ENCODE measurements around the gene LRMDA.
"Not testable (repeated sequence)": the region's sequence is repeated elsewhere in the genome, so short reads cannot be mapped to it uniquely, and the experiment has no call there.

LRMDA gene

DNA sequence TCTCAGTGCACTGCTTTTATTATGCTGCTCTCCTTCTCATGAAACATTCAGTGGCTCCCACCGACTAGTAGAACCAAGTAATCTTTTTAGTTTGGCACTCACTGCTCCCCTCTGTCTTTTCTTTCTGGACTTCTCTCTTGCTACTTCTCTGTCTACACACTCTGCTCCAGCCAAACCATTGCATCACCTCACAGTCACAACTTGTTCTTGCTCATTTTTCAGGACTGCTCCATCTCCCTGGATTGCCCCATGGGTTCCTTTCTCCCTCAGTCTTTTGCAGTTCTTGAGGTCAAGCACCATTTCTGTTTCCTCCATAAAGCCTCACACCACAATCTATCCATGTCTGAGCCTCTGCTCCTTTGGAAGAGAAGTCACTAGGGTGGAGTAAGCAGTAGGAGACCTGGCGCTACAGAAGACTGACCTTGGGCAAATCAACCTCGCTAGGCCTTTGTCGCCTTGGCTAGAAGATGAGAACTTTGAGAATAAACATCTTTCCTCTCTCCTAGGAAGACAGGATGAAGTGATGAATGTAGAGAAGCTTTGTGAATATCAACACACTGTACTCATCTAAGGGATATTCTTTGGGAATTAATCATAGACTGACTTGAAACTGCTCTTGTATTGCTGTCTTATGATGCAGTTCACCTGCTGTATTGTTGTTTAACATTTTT lies 186.2 kb downstream of the LRMDA start:
- DNase-seq: no peak

DNA sequence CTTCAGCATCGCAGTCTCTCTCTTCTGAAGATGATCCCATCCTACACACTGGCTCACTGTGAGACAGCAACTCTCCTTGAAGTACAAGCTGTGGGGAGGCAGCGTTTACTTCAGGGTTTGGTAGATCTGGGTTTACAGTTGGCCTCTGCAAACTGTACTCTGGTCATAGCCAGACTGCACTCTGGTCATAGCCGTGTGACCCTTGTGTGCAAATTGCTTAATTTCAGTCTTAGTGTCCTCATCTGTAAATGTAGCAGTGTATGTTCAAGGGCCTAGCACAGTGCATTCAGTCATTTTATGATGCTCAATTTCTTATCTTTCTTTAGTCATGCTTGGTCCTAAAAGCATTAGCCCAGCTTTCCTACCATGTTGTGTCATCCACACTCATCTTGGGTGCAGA lies 188.2 kb downstream of the LRMDA start:
- no peak for DNase-seq

DNA sequence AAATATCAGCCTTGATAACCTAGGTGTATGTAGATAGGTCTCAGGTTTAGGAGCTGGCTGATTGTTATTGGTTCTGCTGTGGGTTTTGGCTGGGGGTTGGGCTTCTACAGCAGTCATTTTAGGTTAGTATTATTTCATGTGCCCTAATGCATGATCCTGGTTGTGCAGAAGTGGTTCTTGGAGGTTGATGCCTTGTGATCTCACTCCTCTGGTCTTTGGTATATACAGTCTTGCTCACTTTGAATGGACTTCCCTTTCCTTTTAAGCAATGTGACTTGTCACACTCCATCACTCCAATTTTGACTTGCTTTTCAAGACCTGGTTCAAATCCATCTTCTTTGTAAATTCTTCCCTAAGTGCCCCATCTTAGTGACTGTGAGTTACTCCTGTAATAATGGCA lies 188.9 kb downstream of the LRMDA start:
- DNase-seq: no peak

DNA sequence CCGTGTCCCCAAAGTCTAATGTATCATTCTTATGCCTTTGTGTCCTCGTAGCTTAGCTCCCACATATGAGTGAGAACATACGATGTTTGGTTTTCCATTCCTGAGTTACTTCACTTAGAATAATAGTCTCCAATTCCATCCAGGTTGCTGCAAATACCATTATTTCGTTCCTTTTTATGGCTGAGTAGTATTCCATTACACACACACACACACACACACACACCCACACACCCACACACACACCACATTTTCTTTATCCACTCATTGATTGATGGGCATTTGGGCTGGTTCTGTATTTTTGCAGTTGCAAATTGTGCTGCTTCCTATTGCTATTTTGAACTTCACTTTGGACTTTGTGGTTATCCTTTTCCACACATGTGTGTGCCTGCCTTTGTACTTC lies 189.6 kb downstream of the LRMDA start:
- DNase-seq: not testable (repeated sequence)

DNA sequence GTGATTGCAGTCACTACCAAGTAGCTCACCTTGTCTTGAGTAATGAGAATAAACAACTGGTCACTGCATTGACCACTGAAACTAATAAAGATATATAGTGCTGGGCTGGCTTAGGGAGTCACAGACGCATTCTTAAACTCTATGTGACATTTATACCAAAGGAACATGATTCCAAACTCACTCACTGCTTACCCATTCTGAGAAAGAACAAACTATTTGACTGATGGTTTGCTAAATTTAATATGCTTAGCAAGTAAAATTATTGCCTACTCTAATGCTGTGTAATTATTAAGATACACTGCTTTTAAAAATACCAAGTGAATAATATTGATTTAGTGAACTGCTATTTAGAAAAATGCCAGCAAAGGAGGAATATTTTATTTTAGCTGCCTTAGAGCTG lies 191.1 kb downstream of the LRMDA start:
- DNase-seq: no peak

DNA sequence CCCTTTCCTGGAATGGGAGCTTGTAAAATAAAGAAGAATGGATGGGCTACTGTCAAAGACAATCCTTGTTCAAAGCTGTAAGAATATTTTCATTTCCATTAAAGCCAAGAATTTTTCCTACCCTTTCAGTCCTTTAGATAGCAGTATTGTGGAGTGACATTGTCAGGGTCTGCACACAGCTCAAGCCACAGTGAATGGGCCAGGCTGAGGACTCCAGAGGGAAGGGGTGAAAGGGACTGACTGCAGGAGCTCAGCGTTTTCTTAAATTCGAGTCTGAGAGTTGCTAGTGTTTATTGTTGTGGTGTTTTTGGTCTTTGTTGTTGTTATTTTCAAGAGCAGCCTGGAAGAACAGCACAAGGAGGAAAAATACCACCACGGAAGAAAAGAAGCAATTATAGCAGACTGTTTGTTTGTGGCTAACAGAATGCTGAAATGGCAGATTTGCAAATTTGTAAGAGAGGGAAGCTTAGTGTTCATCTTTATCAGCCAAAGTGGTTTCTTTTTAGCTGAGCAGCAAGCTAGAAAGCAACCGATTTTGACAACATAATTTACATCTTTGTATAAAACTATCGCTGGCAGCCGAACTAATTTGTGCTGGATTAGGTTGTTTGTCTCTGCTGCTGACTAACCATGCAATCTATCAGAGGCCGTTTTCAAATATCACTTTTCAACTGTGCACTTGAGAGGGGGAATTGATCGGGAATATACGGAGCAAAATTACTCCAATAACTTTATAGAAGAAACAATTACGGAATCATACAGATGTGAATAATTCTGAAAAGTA lies 192.1 kb downstream of the LRMDA start:
- DNase-seq: no peak

DNA sequence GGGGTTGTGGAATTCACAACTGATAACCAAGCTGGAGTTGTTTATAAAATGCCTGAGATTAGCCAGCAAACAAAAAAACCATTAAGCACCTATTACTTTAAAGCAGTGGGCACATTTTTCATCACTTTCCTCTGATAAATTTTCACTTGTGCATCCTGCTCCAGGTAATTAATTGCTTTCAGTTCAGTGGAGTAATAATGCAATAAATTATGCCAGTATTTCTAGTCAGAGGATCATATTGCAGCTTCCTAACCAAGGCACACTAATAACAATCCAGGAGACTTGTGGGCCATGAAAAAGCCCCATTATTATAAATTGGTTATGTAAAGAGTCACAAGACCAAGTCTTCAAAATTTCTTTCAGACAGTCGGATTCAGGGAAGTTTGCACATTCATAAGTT lies 193.2 kb downstream of the LRMDA start:
- DNase-seq: no peak

DNA sequence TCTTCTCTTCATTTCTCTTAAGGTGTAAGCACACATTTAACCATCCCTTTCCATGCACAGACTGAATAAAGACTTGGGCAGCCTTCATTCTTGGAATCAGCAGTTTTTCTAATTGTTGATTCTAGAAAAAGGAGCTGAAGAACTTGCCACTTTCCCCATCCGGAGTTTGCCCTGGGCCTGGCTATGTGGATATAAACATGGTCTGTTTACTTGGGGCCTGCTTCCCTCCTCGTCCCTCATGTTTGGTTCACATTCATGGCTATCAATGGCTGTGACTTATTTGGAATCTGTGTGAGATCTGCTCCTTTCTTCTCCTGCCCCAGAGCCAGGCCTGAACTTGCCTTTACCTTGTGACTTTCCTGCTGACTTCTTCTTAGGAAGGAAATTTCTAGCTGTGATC lies 199.3 kb downstream of the LRMDA start:
- DNase-seq: no peak

DNA sequence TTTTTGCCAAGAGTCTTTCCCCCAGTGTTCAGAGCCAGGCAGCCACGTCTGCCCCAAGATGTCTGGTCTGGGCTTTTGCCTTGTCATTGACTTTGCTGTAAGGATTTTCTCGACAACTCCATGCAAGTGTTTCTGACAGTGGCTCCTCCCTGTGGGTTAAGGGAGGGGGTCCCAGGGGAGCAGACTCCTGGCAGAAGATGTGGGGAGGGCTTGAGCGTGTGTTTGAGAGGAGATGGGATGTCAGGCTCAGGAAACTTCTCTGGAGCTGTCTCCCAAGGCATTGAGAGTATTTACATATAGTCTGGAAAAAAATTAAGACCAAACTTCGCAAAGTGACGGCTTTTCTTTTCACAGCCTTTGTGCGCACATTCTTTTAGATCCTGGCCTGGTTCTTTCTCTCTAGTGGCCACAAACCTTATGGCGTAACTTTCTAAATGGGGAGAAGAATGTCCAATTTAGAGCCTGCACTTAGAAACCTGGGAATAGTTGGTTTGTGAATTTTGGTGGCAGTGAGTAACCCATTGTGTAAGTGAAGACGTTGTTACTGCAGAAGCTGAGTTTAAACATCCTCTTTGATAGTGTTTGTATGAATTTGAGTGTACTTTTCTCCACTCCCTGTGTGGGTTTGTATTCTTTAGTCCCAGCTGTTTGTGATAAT lies 201.5 kb downstream of the LRMDA start:
- DNase-seq: no peak

DNA sequence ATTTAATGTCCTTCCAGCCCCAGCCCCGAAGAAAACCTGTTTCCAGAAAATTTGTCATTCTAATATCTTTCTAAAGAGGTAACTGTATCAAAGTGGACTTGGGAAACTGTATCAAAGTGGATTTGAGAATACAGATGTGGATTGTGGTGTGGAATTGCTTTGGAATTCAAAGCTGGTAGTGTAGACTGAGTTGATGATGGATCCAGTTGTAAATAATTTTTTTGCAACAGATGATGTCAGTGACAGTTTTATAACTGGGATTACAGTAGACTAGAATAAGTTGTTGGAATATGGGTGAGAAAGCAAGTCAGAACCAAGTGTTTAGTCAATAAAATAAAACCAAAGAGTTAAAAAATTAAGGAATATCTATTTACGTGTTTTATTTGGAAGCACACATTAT lies 202.1 kb downstream of the LRMDA start:
- DNase-seq: no peak

DNA sequence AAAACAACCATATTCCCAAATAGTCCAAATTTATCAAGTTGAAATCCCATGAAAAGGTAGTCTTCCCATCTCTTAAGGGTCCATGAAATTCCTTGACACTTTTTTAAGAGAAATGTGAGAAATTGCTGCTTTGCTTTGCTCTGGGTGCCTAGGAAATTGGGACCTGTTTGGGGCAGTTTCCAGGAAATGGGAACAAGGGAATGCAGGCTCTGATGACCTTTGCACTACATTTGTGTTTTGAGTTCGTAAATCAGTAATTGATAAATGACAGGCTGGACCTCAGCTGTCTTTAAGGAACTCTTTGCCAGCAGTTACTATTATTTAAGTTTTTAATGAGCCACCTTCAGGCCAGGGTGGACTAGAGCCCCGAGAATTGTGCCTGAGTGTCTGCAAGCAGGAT lies 203.5 kb downstream of the LRMDA start:
- no peak for DNase-seq

DNA sequence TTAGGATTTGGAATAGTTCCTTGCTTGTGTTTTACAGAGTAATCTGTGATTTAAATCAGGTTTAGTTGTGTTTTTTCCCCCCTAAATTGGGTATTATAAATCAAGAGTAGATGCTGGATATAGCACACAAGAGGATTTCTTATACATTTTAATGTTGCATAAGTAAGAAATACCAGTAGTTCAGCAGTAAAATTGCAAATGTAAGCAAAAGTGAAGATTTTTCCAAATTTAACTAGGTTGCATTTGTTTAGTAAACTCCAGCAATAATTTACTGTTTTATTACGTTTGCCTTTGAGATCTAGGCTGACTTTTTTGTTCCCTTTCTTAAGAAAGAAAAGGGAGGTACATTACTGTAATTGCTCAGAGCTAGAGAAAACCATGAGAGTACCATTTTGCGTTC lies 207.3 kb downstream of the LRMDA start:
- DNase-seq: no peak

DNA sequence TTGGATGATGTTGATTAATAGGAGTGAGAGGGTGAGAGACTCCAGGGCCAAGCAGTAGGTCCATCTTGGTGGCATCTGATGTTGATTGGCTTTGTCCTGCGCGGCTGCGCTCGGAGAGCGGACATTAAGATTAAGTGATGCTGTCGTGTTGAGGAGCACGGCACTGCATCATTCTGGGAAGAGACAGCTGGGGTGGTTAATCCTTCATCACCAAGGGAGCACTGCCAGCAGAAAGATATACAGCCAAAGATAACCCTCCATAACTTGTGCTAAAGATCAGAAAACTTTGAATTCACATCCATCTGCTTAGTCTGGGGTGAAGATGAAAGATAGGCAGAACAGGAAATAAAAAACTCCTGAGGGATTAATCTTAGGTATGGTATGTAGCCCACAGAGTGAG lies 208.3 kb downstream of the LRMDA start:
- DNase-seq: no peak

DNA sequence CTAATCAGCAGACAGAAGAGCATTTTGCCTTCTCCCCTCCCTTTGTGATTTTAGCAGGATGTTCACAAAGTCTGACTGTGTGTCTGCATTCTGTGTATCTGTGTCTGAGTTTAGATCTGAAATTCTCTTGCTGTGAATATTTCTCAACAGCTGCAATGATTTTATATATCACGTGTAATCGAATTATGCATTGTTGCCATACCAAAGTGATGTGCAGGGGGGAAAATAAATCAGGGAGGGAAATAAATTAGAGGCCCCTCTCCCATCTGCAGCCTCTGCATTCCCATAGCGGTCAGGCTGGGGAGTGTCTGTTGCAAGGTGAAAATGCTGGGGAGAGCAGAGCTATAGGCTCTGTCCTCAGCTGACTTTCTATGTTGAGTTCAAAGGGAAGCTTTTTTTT lies 209.0 kb downstream of the LRMDA start:
- DNase-seq: no peak

DNA sequence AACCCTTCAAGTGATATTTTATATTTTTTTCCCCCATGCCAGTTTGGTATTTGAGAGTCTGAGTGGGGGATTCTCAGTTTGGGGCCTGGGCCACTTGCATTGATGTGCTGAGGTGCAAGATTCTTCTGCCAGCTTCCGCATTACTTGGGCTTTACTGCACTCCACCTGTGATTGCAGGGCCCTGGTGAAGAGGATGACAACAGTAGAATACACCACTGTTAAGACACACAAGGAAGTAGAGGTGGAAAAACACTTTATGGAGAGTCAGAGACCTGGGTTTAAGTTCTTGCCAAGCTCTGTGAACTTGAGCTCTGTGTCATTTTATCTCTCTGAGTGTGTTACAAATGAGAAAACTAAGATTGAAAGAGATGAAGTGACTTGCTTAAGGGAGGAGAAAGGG lies 209.4 kb downstream of the LRMDA start:
- no peak for DNase-seq

DNA sequence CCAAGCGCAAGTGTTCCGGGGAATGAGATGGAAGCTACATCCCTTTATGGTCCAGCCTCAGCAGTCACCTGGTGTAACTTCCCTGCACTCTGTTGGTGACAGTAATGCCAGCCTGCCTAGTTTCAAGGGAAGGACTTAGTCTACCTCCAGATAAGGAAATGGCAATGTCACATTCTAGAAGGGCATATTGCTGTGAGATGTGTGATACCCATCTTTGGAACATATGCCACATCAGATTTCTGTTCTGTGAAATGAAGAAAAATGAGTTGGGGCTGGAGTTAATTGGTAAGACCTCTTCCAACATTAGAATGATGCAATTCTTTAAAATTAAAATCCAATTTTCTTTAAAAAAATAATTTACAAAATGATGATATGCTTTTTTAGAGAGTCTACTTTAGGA lies 212.0 kb downstream of the LRMDA start:
- DNase-seq: no peak

DNA sequence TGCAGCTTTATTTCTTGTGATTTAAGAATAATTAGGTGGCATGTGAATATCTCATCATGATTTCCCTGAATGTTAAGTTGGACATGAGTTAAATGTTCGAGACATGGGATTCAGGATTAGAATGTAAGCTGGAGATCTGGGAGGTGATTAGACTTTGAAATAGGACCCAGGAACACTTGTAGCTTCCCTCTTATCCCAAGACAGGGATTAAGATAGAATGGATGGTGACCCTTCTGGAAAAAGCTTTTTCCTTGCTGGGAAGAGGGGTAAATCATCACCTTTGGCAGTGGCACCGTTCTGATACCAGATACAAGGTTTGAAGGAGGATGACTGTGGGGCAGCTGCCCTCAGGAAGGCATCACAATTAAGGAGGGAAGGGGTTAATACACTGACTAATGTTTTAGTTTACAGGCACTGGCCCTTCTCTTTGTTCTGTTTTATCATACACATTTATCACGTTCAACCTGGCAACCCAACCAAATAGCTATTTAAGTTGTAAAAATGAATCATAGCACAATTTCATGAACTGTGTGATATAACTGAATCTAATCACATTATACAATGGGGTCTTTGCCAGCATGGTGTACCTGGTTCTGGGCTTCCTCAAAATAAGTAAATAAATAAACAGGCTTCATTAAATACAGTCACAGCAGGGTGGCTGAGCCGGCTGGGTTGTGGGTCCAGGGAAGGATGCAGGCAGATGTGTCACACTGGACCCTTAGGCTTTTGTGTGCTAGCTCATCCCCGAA lies 212.7 kb downstream of the LRMDA start:
- no peak for DNase-seq

DNA sequence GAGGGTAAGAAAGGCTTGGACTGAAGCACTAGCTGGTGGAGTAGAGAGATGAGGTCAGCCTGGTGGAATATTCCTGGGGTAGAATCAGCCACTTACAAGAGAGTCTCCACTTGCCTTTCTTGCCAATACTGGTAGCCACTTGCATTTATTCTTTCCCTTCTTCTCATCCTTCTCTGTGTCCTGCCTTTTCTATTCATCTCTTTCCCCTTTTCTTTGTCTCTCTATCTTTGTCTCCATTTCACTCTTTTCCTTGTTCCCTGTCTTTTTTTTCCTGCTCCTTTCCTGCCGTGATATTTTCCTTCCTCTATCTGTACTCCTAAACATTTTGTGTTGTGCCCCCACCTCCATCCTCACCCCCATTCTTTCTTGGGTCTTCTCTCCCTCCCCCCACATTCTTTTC lies 214.3 kb downstream of the LRMDA start:
- no peak for DNase-seq

DNA sequence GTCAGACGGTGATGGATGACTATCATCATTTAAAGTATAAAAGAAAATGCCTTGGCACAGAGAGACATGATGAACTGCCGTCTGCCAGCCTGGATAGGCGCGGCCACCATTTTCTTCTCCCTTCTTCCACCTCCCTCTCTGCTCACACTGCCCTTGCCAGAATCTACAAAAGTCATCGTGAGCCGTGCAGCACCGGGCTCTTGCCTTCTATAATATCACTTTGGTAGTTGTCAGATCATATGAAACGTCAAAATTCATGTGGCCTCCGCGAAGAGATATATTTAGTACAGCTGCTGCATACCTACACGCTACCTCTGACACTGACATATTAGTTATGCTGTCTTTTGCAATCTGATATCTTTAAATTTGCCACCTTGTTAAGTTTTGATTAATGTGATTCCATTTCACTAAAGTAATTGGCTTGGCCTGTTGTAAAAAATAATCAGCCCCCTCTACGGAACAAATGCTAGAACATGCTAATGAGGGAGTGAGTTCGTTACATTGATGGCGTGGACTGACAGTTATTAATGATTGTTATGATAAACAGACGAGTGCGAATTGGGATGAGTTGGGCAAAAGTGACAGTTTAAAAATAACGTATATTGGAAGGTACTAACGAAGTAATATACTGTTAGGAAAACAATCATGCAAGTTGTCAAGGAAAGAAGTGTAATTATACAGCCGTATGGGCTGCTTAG lies 214.9 kb downstream of the LRMDA start:
- no peak for DNase-seq

DNA sequence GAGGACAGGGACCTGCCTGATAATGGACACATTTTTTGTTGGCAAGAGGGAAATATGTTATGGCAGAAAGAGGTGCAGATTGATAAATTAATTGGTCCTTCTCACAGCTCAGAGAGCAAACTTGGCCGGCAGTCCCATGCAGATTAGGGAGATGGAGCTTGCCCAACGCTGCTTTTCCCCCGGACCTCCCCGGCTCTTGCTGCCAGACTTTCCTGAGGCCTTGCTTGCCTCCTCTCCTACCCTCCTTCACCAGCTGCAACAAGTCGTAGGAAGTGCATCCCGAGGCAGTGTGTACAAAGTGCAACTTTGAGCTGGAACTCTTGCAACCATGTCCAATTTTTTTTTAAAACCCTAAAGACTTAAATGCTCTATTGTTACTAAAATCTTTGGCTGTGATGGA lies 215.5 kb downstream of the LRMDA start:
- no peak for DNase-seq

DNA sequence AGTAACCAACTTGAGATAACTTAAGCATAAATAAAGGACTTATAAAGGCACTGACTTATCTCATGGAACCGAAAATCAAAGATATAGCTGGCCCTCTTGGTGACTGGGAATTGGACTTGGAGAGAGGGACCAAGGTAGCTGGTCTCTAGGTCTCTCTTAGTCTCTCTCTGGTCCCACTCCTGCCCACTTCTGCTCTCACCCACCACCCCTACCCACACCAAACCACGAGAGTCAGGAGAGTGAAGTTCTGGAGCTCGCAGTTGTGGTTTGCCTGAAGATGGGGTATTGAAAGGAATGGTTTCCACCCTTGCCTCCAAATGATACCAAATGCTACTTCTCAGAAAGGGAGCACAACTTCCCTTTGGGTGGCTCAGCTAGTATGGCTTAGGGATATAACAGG lies 216.3 kb downstream of the LRMDA start:
- DNase-seq: no peak

DNA sequence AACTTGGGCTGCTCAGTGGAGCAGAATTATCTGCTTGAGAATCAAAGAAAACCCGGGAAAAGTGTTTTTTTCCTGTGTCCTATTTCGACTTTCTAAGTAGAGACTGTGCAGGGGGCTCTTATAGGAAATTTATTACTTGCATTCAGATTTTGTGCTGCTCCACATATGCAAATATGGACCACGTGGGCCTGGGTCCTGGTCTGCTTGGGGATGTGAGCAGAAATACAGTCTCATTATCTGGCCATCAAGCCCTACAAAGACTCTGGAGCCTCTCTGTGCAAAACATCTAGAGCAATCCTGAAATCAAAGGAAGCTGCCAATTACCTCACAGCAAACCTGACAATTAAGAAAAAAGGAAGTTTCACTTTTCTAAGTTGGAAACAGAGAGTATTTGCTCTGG lies 216.9 kb downstream of the LRMDA start:
- DNase-seq: no peak

DNA sequence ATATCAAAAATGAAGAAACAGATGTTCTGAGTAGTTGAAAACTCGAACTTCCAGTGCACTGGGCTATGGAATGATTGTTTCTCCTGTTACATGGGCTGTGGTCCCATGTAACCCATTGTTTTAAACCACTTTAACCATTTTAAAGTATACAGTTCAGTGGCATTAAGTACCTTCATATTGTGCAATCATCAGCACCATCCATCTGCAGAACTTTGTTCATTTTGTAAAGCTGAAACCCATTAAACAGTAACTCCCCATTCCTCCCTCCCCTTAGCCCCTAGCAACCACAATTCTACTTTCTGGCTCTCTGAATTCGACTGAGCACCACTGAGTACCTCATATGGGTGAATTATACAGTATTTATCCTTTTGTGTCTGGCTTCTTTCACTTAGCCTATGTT lies 217.4 kb downstream of the LRMDA start:
- no peak for DNase-seq

Data from CD4-positive, alpha-beta T cell treated with Interleukin-10 for 1 hour (primary cell).